Ishikawa (cell line): ENCODE data around the gene ZNF701.

Experiments
- CEBPB ChIP-seq: IDR thresholded peaks from 2 replicates; pipeline ENCODE4 v1.6.1; 2012
- CREB1 ChIP-seq: IDR thresholded peaks from 2 replicates; pipeline ENCODE4 v1.6.1; 2012; ENCODE audit warnings: low read depth
- EGR1 ChIP-seq: IDR thresholded peaks from 2 replicates; pipeline ENCODE4 v1.6.1; 2012
- EP300 ChIP-seq: IDR thresholded peaks from 2 replicates; pipeline ENCODE4 v1.6.1; 2012; ENCODE audit warnings: borderline replicate concordance
- FOXM1 ChIP-seq: IDR thresholded peaks from 2 replicates; pipeline ENCODE4 v1.6.1; 2012; ENCODE audit warnings: low read depth, borderline replicate concordance
- NFIC ChIP-seq: IDR thresholded peaks from 2 replicates; pipeline ENCODE4 v1.6.1; 2012
- RAD21 ChIP-seq: IDR thresholded peaks from 2 replicates; pipeline ENCODE4 v1.6.1; 2012; ENCODE audit warnings: low read depth
- REST ChIP-seq: IDR thresholded peaks from 2 replicates; pipeline ENCODE4 v1.6.1; 2012; ENCODE audit warnings: low read depth, mild to moderate bottlenecking
- TAF1 ChIP-seq: IDR thresholded peaks from 2 replicates; pipeline ENCODE4 v1.6.1; 2012; ENCODE audit warnings: low read depth, mild to moderate bottlenecking
- YY1 ChIP-seq: IDR thresholded peaks from 2 replicates; pipeline ENCODE4 v1.6.1; 2012; ENCODE audit warnings: low read depth

GRCh38 chr19:52566121-52566520 lies 4.0 kb upstream of the ZNF701 start:
- TF ChIP-seq EGR1, result no peak
- no peak for TF ChIP-seq YY1
- TF ChIP-seq FOXM1, result no peak
- no peak for TF ChIP-seq NFIC
- no peak for TF ChIP-seq EP300
- TF ChIP-seq CEBPB, result no peak
- TF ChIP-seq REST, result no peak
- TF ChIP-seq RAD21, result no peak
- TF ChIP-seq TAF1, result no peak
- no peak for TF ChIP-seq CREB1
